RWPE2 (cell line): ENCODE data around the gene TMPRSS6.

Source experiments
- ATAC-seq: fragments of 200-7000 bp; cut with Tn5 transposase; 3 replicates; pipeline ENCODE4 v1.9.1; 2021; ENCODE audit warnings: low read depth
- DNase-seq: peaks from one replicate; pipeline ENCODE4 v3.0.0-alpha.2; 2020; ENCODE audit warnings: low spot score
- H3K27ac ChIP-seq: fragments of 450-650 bp; 2 replicates; pipeline ENCODE4 v1.5.1; 2017; ENCODE audit warnings: mild to moderate bottlenecking; ENCODE audit not compliant: poor library complexity, severe bottlenecking
- H3K27me3 ChIP-seq: fragments of 250-450 bp; sonication (Bioruptor Pico); 2 replicates; pipeline ENCODE4 v1.5.1; 2021; ENCODE audit warnings: mild to moderate bottlenecking, moderate library complexity; ENCODE audit not compliant: insufficient read depth, poor library complexity, severe bottlenecking
- H3K36me3 ChIP-seq: fragments of 250-450 bp; sonication (Bioruptor Pico); 2 replicates; pipeline ENCODE4 v1.5.1; 2020; ENCODE audit warnings: low read depth, mild to moderate bottlenecking, moderate library complexity
- H3K4me1 ChIP-seq: fragments of 250-450 bp; sonication (Bioruptor Pico); 2 replicates; pipeline ENCODE4 v1.5.1; 2021; ENCODE audit warnings: mild to moderate bottlenecking, moderate library complexity; ENCODE audit not compliant: insufficient read depth, poor library complexity, severe bottlenecking
- H3K4me3 ChIP-seq: fragments of 250-450 bp; sonication (Bioruptor Pico); 2 replicates; pipeline ENCODE4 v1.5.1; 2021; ENCODE audit warnings: mild to moderate bottlenecking, moderate library complexity; ENCODE audit not compliant: severe bottlenecking
- H3K9me3 ChIP-seq: fragments of 250-450 bp; sonication (Bioruptor Pico); 2 replicates; pipeline ENCODE4 v1.5.1; 2021; ENCODE audit warnings: mild to moderate bottlenecking, moderate library complexity; ENCODE audit not compliant: severe bottlenecking
- TF ChIP-seq, protein P1 (sequence below): fragments of 450-650 bp; IDR thresholded peaks from one replicate; pipeline ENCODE4 v1.5.1; 2017; ENCODE audit warnings: mild to moderate bottlenecking, moderate library complexity; ENCODE audit not compliant: poor library complexity, severe bottlenecking

Gene TMPRSS6

DNA sequence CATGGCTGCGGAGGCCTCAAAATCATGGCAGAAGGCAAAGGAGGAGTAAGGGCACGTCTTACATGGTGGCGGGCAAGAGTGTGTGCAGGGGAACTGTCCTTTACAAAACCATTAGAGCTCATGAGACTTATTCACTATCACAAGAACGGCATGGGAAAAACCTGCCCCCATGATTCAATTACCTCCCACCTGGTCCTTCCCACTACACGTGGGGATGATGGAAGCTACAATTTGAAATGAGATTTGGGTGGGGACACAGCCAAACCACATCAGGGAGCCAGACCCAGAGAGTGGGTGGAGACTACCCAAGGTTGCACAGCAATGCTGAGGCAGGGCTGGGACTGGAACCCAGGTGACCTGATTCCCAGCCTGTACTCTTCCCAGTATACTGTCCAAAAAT, 8.6 kb upstream of the TMPRSS6 start:
- TF ChIP-seq, protein P1, sequence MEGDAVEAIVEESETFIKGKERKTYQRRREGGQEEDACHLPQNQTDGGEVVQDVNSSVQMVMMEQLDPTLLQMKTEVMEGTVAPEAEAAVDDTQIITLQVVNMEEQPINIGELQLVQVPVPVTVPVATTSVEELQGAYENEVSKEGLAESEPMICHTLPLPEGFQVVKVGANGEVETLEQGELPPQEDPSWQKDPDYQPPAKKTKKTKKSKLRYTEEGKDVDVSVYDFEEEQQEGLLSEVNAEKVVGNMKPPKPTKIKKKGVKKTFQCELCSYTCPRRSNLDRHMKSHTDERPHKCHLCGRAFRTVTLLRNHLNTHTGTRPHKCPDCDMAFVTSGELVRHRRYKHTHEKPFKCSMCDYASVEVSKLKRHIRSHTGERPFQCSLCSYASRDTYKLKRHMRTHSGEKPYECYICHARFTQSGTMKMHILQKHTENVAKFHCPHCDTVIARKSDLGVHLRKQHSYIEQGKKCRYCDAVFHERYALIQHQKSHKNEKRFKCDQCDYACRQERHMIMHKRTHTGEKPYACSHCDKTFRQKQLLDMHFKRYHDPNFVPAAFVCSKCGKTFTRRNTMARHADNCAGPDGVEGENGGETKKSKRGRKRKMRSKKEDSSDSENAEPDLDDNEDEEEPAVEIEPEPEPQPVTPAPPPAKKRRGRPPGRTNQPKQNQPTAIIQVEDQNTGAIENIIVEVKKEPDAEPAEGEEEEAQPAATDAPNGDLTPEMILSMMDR = no peak
- Histone ChIP-seq H3K27me3 (peaks cover 3% of the 10 kb centered on the region), H3K4me1 (peaks cover 5% of the 10 kb centered on the region), H3K27ac (no peak overlapping the region), H3K4me3 (no peak overlapping the region), H3K9me3 (no peaks in the 10 kb centered on the region), H3K36me3 (no peaks in the 10 kb centered on the region)
- ATAC-seq = no peak
- no peak for DNase-seq

DNA sequence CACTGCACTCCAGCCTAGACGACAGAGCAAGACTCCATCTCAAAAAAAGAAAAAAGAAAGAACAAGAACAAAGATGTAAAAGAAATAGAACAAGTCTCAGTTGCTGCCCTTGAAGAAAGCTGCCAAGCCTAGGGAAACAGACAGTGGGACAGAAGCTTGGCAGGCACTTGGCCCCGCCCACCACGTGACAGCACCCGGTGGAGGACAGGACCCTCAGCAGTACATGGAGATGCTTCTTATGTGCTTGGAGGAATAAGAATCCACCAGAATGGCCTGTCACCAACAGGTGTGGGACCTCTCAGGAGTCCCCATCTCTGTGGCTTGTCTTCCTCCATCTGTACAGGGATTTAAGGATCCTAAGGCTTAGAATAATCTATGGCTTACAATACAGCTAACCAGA, 7.6 kb upstream of the TMPRSS6 start:
- Histone ChIP-seq H3K9me3 (no peaks in the 10 kb centered on the region), H3K4me3 (no peak overlapping the region), H3K27me3 (peaks cover 3% of the 10 kb centered on the region), H3K36me3 (no peaks in the 10 kb centered on the region), H3K4me1 (peaks cover 4% of the 10 kb centered on the region), H3K27ac (no peak overlapping the region)
- DNase-seq = no peak
- ATAC-seq = no peak
- TF ChIP-seq, protein P1 = no peak

DNA sequence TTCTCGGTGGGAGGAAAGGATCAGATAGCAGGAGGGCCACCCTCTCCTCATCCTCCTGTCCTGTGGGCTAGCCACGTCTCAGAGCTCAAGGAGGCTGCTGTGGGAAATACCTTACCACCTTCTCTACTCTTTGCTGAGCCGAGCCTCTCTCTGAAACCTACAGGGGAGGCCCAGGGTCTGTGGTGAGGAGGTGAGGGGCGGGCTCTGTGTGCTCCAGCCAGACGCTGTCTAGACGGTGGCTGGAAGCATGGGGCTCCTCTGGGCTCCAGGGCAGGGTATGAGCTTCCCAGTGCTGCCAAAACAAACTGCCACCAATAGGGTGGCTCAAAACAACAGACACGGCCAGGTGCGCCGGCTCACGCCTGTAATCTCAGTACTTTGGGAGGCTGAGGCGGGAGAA, 5.5 kb upstream of the TMPRSS6 start:
- Histone ChIP-seq H3K4me1 (no peaks in the 10 kb centered on the region), H3K27me3 (peaks cover 3% of the 10 kb centered on the region), H3K4me3 (no peak overlapping the region), H3K36me3 (no peaks in the 10 kb centered on the region), H3K9me3 (no peaks in the 10 kb centered on the region), H3K27ac (no peak overlapping the region)
- no peak for ATAC-seq
- TF ChIP-seq, protein P1 = no peak
- no peak for DNase-seq

DNA sequence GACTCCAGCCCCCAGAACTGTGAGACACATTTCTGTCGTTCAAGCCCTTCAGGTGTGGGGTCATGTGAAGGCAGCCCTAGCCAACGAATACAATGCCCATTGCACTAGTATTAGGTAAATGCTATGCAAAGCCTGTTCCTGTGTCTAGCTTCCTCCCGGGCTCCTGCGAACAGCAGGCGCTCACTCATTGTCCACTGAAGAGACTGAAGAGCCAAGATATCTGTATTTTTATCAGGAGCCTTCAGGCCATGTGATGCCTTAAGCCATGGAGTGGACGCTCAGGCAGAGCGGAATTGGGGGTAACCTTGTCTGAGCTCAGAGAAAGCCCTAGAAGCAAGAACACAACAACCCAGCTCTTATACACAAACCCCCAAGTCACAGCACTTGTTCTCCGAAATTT, 4.2 kb upstream of the TMPRSS6 start:
- Histone ChIP-seq H3K4me3 (no peak overlapping the region), H3K9me3 (no peaks in the 10 kb centered on the region)
- TF ChIP-seq, protein P1 = no peak

DNA sequence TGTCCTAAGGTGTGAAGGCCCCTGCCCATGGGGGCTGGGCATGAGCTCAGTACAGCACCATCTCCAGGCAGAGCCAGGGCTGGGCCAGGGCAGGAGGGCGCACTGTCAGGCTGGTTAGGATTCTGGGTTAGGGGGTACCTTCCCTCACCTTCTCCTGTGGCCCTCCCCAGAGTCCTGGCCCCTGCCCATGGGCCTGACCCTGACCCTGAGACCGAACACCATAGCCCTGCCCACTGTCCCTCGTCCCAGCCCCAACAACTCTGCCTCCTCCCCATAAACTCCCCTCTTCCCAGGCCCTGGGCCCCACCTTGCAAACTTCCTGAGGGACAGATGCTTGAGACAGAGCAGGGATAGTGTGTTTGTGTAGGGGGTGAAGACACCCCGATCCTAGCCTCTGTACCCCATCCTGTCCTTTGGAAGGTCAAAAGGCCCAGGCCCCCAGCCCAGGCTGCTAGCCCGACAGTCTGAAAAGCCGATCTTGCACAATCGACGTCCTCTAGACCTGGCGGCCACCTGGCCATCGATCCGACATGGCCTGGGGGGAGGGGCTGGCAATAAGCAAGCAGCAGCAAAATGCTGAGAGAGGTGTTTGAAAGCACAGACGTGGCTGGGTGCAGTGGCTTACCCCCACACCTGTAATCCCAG, 2.7 kb upstream of the TMPRSS6 start:
- TF ChIP-seq, protein P1 = no peak
- Histone ChIP-seq H3K27me3 (peaks cover 3% of the 10 kb centered on the region), H3K4me1 (no peaks in the 10 kb centered on the region), H3K27ac (no peak overlapping the region), H3K4me3 (no peak overlapping the region), H3K9me3 (no peaks in the 10 kb centered on the region), H3K36me3 (no peaks in the 10 kb centered on the region)
- DNase-seq (no peak), ATAC-seq (no peak)

More for the DNA sequence above, 4.2 kb upstream of the TMPRSS6 start:
- Histone ChIP-seq H3K36me3 (no peaks in the 10 kb centered on the region), H3K27ac (no peak overlapping the region), H3K27me3 (peaks cover 3% of the 10 kb centered on the region), H3K4me1 (no peaks in the 10 kb centered on the region)
- ATAC-seq (no peak), DNase-seq (no peak)
